ENCODE results near the gene MYOZ3. TPM values are rescaled to one million over a fixed set of nuclear protein-coding genes. Genes with fewer than 3 reads are reported as not detected.

MYOZ3 gene
- polyA plus RNA-seq, 1 experiment, result 0.13 TPM

- no peak for DNase-seq (ENCODE audit: low read depth)
- Histone ChIP-seq H3K36me3 (ENCODE audit: control insufficient read depth, insufficient read depth, low read length) (no peaks in the 10 kb centered on the region), H3K27me3 (ENCODE audit: control insufficient read depth, insufficient read depth, low read length) (no peaks in the 10 kb centered on the region), H3K4me3 (ENCODE audit: low read depth, low read length) (no peak overlapping the region)
- no peak for TF ChIP-seq CTCF (IDR thresholded peaks at IDR 0.05; ENCODE audit: insufficient read depth, low read depth, low read length)
- ChIA-PET POLR2A (no interaction called here), CTCF (interaction anchor here (2.2 kb wide), 1 partner anchor 17 kb away, joined by 5 read pairs; no protein-coding TSS in a partner anchor)
Measured at GRCh38 chr5:150627731-150628545, 33.1 kb upstream of the MYOZ3 start.

DNA sequence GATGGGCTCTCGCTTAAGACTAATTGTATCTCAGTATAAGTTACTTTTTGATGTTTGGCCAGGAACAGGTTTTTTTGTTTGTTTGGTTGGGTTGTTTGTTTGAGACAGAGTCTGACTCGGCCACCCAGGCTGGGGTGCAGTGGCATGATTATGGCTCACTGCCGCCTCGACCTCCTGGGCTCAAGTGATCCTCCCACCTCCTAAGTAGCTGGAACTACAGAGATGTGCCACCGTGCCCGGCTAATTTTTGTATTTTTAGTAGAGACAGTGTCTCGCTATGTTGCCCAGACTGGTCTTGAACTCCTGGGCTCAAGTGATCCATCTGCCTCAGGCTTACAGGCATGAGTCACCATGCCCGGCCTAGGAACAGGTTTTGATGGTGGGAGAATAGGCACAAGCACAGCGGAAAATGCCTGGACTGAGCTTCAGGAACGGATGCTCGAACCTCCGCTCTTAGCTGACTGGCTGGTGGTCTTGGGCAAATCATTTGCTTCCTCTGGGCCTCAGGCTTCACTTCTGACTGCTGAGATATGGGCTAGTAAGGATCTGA is 32.0 kb upstream of the MYOZ3 start:
- POLR2A ChIA-PET, result interaction anchor here (0.7 kb wide), 1 partner anchor 9 kb away, joined by 3 read pairs; no protein-coding TSS in a partner anchor
- Histone ChIP-seq H3K27me3 (ENCODE audit: control insufficient read depth, insufficient read depth, low read length) (no peaks in the 10 kb centered on the region), H3K36me3 (ENCODE audit: control insufficient read depth, insufficient read depth, low read length) (no peaks in the 10 kb centered on the region), H3K4me3 (ENCODE audit: low read depth, low read length) (no peak overlapping the region)
- CTCF ChIA-PET, result interaction anchor here (0.8 to 1.2 kb wide), 2 partner anchors 14 to 39 kb away, joined by 3 to 4 read pairs; no protein-coding TSS in a partner anchor
- no peak for TF ChIP-seq CTCF (IDR thresholded peaks at IDR 0.05; ENCODE audit: insufficient read depth, low read depth, low read length)
- no peak for DNase-seq (ENCODE audit: low read depth)

DNA sequence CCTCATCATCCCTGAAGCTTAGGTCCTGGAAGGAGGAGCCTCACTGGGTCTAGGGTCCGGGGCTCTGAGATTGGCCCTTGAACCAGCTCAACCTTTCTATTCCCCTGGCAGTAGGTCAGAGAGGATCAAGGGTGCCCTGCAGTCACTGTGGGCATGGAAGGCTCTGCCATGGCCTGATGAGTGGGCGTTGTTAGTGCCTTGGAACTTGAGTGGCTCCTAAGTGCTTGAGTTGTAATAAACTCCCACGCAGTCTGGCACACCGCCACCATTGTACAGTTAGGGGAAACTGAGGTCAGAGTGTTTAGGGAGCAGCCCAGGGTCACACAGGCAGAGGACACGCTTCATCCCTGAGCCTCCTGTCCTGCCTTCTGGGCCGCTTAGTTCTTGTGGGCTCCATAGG is 31.0 kb upstream of the MYOZ3 start:
- ChIA-PET POLR2A (no interaction called here), CTCF (interaction anchor here (0.8 to 1.2 kb wide), 2 partner anchors 13 to 40 kb away, joined by 3 to 4 read pairs; no protein-coding TSS in a partner anchor)
- no peak for TF ChIP-seq CTCF (IDR thresholded peaks at IDR 0.05; ENCODE audit: insufficient read depth, low read depth, low read length)
- Histone ChIP-seq H3K36me3 (ENCODE audit: control insufficient read depth, insufficient read depth, low read length) (no peaks in the 10 kb centered on the region), H3K27me3 (ENCODE audit: control insufficient read depth, insufficient read depth, low read length) (no peaks in the 10 kb centered on the region), H3K4me3 (ENCODE audit: low read depth, low read length) (no peak overlapping the region)
- DNase-seq (ENCODE audit: low read depth), result no peak

DNA sequence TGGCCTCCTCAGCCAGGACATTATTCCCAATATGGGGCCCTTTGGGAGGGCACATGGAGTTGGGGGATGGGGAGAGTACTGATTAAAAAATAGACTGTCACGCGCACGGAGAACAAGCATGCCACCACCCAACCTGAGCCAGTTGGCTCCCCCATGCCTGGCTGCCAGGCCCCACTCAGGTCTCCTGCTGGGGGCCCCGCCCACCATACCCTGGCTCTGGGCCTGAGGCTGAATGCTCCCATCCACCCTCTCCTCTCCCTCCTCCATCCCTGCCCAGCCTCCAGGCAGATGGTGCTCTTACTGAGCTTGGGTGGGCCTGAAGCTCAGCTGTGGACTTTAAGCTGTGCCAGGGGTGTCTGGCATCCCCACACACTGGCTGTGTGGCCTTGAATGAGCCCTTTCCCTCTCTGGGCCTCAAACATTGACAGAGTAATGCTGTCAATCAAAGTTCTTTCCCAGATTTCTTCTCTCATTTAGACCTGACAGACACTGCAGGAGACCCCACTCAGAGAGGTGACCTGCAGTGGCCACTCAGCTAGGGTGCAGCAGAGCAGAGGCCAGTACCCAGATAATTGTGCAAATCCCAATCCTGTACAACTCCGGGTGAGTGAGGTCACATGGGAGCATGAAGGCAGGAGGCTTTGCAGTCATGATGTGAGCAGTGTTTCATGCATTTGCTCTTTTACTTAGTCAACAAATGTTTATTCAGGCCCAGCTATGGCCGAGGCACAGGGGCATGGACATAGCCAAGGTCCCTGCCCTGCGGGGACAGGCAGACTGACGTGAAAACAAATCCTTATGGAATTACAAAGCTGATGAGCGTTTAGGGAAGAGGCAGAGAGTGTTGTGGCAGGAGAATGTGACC is 30.4 kb upstream of the MYOZ3 start:
- CTCF ChIA-PET, result interaction anchor here (1.4 kb wide), 1 partner anchor 66 kb away, joined by 4 read pairs; no protein-coding TSS in a partner anchor
- Histone ChIP-seq H3K4me3 (ENCODE audit: low read depth, low read length) (no peak overlapping the region), H3K27me3 (ENCODE audit: control insufficient read depth, insufficient read depth, low read length) (no peaks in the 10 kb centered on the region), H3K36me3 (ENCODE audit: control insufficient read depth, insufficient read depth, low read length) (no peaks in the 10 kb centered on the region)
- POLR2A ChIA-PET, result no interaction called here
- TF ChIP-seq CTCF (IDR thresholded peaks at IDR 0.05; ENCODE audit: insufficient read depth, low read depth, low read length), result no peak
- no peak for DNase-seq (ENCODE audit: low read depth)

GRCh38 chr5:150631326-150631701 is 29.7 kb upstream of the MYOZ3 start:
- POLR2A ChIA-PET, result no interaction called here
- CTCF ChIA-PET, result interaction anchor here (1.4 kb wide), 1 partner anchor 66 kb away, joined by 4 read pairs; no protein-coding TSS in a partner anchor

More at GRCh38 chr5:150631326-150631701, 29.7 kb upstream of the MYOZ3 start:
- Histone ChIP-seq H3K27me3 (ENCODE audit: control insufficient read depth, insufficient read depth, low read length) (no peaks in the 10 kb centered on the region), H3K4me3 (ENCODE audit: low read depth, low read length) (no peak overlapping the region), H3K36me3 (ENCODE audit: control insufficient read depth, insufficient read depth, low read length) (no peaks in the 10 kb centered on the region)
- TF ChIP-seq CTCF (IDR thresholded peaks at IDR 0.05; ENCODE audit: insufficient read depth, low read depth, low read length), result no peak
- DNase-seq (ENCODE audit: low read depth), result no peak

Data from BJ (cell line).